ENCODE measurements around the gene DDX27.

The DDX27 gene

GRCh38 chr20:49256261-49256660 is 37.0 kb downstream of the DDX27 start:
- Histone ChIP-seq H3K56ac (ENCODE audit: low read length) (no peak overlapping the region), H3K36me3 (ENCODE audit: control insufficient read depth, insufficient read depth, low read length) (peaks cover 18% of the 10 kb centered on the region)

DNA sequence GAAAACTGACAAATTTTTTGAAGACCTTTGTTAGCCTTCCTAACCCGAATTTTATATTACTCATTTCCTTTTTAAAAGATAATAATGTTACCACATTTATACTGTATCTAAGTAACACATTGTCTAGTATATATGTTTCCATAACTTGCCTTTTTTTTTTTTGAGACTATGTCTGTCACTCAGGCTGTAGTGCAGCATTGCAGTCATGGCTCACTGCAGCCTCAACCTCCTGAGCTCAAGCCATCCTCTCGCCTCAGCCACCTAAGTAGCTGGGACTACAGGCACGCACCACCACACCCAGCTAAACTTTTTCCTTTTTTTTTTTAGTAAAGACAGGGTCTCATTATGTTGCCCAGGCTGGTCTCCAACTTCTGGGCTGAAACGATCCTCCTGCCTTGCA is 40.1 kb downstream of the DDX27 start:
- H3K36me3 ChIP-seq (ENCODE audit: control insufficient read depth, insufficient read depth, low read length): peaks cover 21% of the 10 kb centered on the region

More at GRCh38 chr20:49256261-49256660, 37.0 kb downstream of the DDX27 start:
- no peak overlapping the region for H3K23ac ChIP-seq (ENCODE audit: low read length)
- H3K27ac ChIP-seq (ENCODE audit: low read depth, low read length): no peak overlapping the region
- no peak overlapping the region for H3K4me2 ChIP-seq (ENCODE audit: low read length)
- DNase-seq: no peak
- no peak overlapping the region for H4K5ac ChIP-seq (ENCODE audit: low read length)
- no peaks in the 10 kb centered on the region for H3K79me2 ChIP-seq (ENCODE audit: control insufficient read depth, insufficient read depth, low read length)
- no peak overlapping the region for H4K8ac ChIP-seq (ENCODE audit: low read depth, low read length)
- H3K79me1 ChIP-seq (ENCODE audit: low read length): no peaks in the 10 kb centered on the region
- no peak overlapping the region for H3K18ac ChIP-seq (ENCODE audit: low read length)
- no peak overlapping the region for H3K9ac ChIP-seq (ENCODE audit: low read length)
- H2BK5ac ChIP-seq (ENCODE audit: low read length): no peak overlapping the region
- no peaks in the 10 kb centered on the region for H3K4me1 ChIP-seq (ENCODE audit: control insufficient read depth, low read depth, low read length)
- H3K4me3 ChIP-seq (ENCODE audit: low read length): no peak overlapping the region
- no peaks in the 10 kb centered on the region for H3K27me3 ChIP-seq (ENCODE audit: insufficient read depth, low read length, poor library complexity)
- no peak overlapping the region for H2BK15ac ChIP-seq (replicated peaks; ENCODE audit: low read depth)
- no peak overlapping the region for H2AK5ac ChIP-seq (ENCODE audit: low read length)
- no peak overlapping the region for H3K4ac ChIP-seq (ENCODE audit: low read depth, low read length)
- no CpG with 5 or more reads among the region's 6 CpGs for WGBS (ENCODE audit: extremely low coverage, insufficient coverage, low lambda C conversion rate)
- no peak overlapping the region for H2BK120ac ChIP-seq (ENCODE audit: low read depth, low read length)

GRCh38 chr20:49259799-49260198 is 40.6 kb downstream of the DDX27 start:
- no CpG with 5 or more reads among the region's 2 CpGs for WGBS (ENCODE audit: extremely low coverage, insufficient coverage, low lambda C conversion rate)

More for the DNA sequence above, 40.1 kb downstream of the DDX27 start:
- Histone ChIP-seq H3K4me1 (ENCODE audit: control insufficient read depth, low read depth, low read length) (no peaks in the 10 kb centered on the region), H2AK5ac (ENCODE audit: low read length) (no peak overlapping the region), H3K79me1 (ENCODE audit: low read length) (peaks cover 1% of the 10 kb centered on the region), H2BK15ac (replicated peaks; ENCODE audit: low read depth) (no peak overlapping the region), H3K27ac (ENCODE audit: low read depth, low read length) (no peak overlapping the region), H3K79me2 (ENCODE audit: control insufficient read depth, insufficient read depth, low read length) (no peaks in the 10 kb centered on the region), H2BK5ac (ENCODE audit: low read length) (no peak overlapping the region), H3K4me3 (ENCODE audit: low read length) (no peak overlapping the region), H3K27me3 (ENCODE audit: insufficient read depth, low read length, poor library complexity) (no peaks in the 10 kb centered on the region), H3K9ac (ENCODE audit: low read length) (no peak overlapping the region), H3K4me2 (ENCODE audit: low read length) (no peak overlapping the region), H3K4ac (ENCODE audit: low read depth, low read length) (no peak overlapping the region), H2BK120ac (ENCODE audit: low read depth, low read length) (no peak overlapping the region), H3K56ac (ENCODE audit: low read length) (no peak overlapping the region), H4K5ac (ENCODE audit: low read length) (no peak overlapping the region), H4K8ac (ENCODE audit: low read depth, low read length) (no peak overlapping the region), H3K23ac (ENCODE audit: low read length) (no peak overlapping the region), H3K18ac (ENCODE audit: low read length) (no peak overlapping the region)
- DNase-seq: no peak
- 100% methylated on average over 1 of the region's 4 CpGs for WGBS (ENCODE audit: extremely low coverage, insufficient coverage, low lambda C conversion rate)

DNA sequence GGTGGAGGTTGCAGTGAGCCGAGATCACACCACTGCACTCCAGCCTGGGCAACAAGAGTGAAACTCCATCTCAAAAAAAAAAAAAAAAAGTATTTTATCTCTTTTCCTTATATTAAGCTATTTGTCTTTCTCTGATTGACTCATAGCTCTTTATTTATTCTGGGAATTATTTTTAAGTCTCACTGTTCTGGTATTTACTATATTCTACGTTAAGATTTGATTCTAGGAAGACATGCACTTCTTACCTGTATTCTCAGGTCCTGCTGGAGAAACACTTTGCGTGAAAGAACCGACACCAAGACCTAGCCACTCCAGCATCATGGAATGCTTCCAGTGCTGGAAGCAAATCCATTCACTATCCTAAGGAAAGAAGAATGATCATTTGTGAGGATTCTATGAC is 41.0 kb downstream of the DDX27 start:
- H3K79me2 ChIP-seq (ENCODE audit: control insufficient read depth, insufficient read depth, low read length): no peaks in the 10 kb centered on the region
- H3K4ac ChIP-seq (ENCODE audit: low read depth, low read length): no peak overlapping the region
- no peak overlapping the region for H3K56ac ChIP-seq (ENCODE audit: low read length)
- no peak overlapping the region for H2AK5ac ChIP-seq (ENCODE audit: low read length)
- no peak overlapping the region for H4K8ac ChIP-seq (ENCODE audit: low read depth, low read length)
- no peak overlapping the region for H2BK15ac ChIP-seq (replicated peaks; ENCODE audit: low read depth)
- H2BK5ac ChIP-seq (ENCODE audit: low read length): no peak overlapping the region
- H2BK120ac ChIP-seq (ENCODE audit: low read depth, low read length): no peak overlapping the region
- H3K36me3 ChIP-seq (ENCODE audit: control insufficient read depth, insufficient read depth, low read length): peaks cover 23% of the 10 kb centered on the region
- no peak overlapping the region for H3K4me3 ChIP-seq (ENCODE audit: low read length)
- no peak overlapping the region for H3K4me2 ChIP-seq (ENCODE audit: low read length)
- H3K9ac ChIP-seq (ENCODE audit: low read length): no peak overlapping the region
- H3K27me3 ChIP-seq (ENCODE audit: insufficient read depth, low read length, poor library complexity): no peaks in the 10 kb centered on the region
- peaks cover 5% of the 10 kb centered on the region for H3K79me1 ChIP-seq (ENCODE audit: low read length)
- DNase-seq: no peak
- H3K27ac ChIP-seq (ENCODE audit: low read depth, low read length): no peak overlapping the region
- no CpG with 5 or more reads among the region's 4 CpGs for WGBS (ENCODE audit: extremely low coverage, insufficient coverage, low lambda C conversion rate)
- H3K18ac ChIP-seq (ENCODE audit: low read length): no peak overlapping the region
- no peaks in the 10 kb centered on the region for H3K4me1 ChIP-seq (ENCODE audit: control insufficient read depth, low read depth, low read length)
- no peak overlapping the region for H4K5ac ChIP-seq (ENCODE audit: low read length)
- H3K23ac ChIP-seq (ENCODE audit: low read length): no peak overlapping the region

More at GRCh38 chr20:49259799-49260198, 40.6 kb downstream of the DDX27 start:
- H3K23ac ChIP-seq (ENCODE audit: low read length): no peak overlapping the region
- H4K8ac ChIP-seq (ENCODE audit: low read depth, low read length): no peak overlapping the region
- H3K9ac ChIP-seq (ENCODE audit: low read length): no peak overlapping the region
- no peaks in the 10 kb centered on the region for H3K79me2 ChIP-seq (ENCODE audit: control insufficient read depth, insufficient read depth, low read length)
- DNase-seq: no peak
- H3K56ac ChIP-seq (ENCODE audit: low read length): no peak overlapping the region
- H2AK5ac ChIP-seq (ENCODE audit: low read length): no peak overlapping the region
- H3K18ac ChIP-seq (ENCODE audit: low read length): no peak overlapping the region
- H2BK120ac ChIP-seq (ENCODE audit: low read depth, low read length): no peak overlapping the region
- no peak overlapping the region for H3K4me3 ChIP-seq (ENCODE audit: low read length)
- no peaks in the 10 kb centered on the region for H3K27me3 ChIP-seq (ENCODE audit: insufficient read depth, low read length, poor library complexity)
- H3K27ac ChIP-seq (ENCODE audit: low read depth, low read length): no peak overlapping the region
- peaks cover 22% of the 10 kb centered on the region for H3K36me3 ChIP-seq (ENCODE audit: control insufficient read depth, insufficient read depth, low read length)
- H3K4me1 ChIP-seq (ENCODE audit: control insufficient read depth, low read depth, low read length): no peaks in the 10 kb centered on the region
- H3K79me1 ChIP-seq (ENCODE audit: low read length): peaks cover 2% of the 10 kb centered on the region
- H3K4me2 ChIP-seq (ENCODE audit: low read length): no peak overlapping the region
- H2BK5ac ChIP-seq (ENCODE audit: low read length): no peak overlapping the region
- no peak overlapping the region for H2BK15ac ChIP-seq (replicated peaks; ENCODE audit: low read depth)
- no peak overlapping the region for H4K5ac ChIP-seq (ENCODE audit: low read length)
- H3K4ac ChIP-seq (ENCODE audit: low read depth, low read length): no peak overlapping the region

DNA sequence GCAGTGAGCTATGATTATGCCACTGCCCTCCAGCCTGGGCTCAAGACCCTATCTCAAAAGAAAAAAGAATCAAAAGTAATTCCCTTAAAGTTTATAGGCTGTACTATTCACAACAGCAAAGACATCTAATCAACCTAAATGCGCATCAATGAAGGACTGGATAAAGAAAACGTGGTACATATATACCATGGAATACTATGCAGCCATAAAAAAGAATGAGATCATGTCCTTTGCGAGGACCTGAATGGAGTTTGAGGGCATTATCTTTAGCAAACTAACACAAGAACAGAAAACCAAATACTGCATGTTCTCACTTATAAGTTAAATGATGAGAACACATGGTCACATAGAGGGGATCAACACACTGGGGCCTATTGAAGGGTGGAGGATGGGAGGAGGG is 42.0 kb downstream of the DDX27 start:
- peaks cover 3% of the 10 kb centered on the region for H3K79me2 ChIP-seq (ENCODE audit: control insufficient read depth, insufficient read depth, low read length)
- H2BK120ac ChIP-seq (ENCODE audit: low read depth, low read length): no peak overlapping the region
- DNase-seq: no peak
- no peak overlapping the region for H4K5ac ChIP-seq (ENCODE audit: low read length)
- H3K23ac ChIP-seq (ENCODE audit: low read length): no peak overlapping the region
- H3K79me1 ChIP-seq (ENCODE audit: low read length): peaks cover 8% of the 10 kb centered on the region
- H3K36me3 ChIP-seq (ENCODE audit: control insufficient read depth, insufficient read depth, low read length): peaks cover 19% of the 10 kb centered on the region
- H3K4me1 ChIP-seq (ENCODE audit: control insufficient read depth, low read depth, low read length): no peaks in the 10 kb centered on the region
- H3K18ac ChIP-seq (ENCODE audit: low read length): no peak overlapping the region
- no peak overlapping the region for H3K4me3 ChIP-seq (ENCODE audit: low read length)
- H2BK5ac ChIP-seq (ENCODE audit: low read length): no peak overlapping the region
- no peak overlapping the region for H3K27ac ChIP-seq (ENCODE audit: low read depth, low read length)
- H3K27me3 ChIP-seq (ENCODE audit: insufficient read depth, low read length, poor library complexity): no peaks in the 10 kb centered on the region
- H3K9ac ChIP-seq (ENCODE audit: low read length): no peak overlapping the region
- H3K56ac ChIP-seq (ENCODE audit: low read length): no peak overlapping the region
- H3K4me2 ChIP-seq (ENCODE audit: low read length): no peak overlapping the region
- no CpG with 5 or more reads among the region's 3 CpGs for WGBS (ENCODE audit: extremely low coverage, insufficient coverage, low lambda C conversion rate)
- H4K8ac ChIP-seq (ENCODE audit: low read depth, low read length): no peak overlapping the region
- no peak overlapping the region for H3K4ac ChIP-seq (ENCODE audit: low read depth, low read length)
- no peak overlapping the region for H2AK5ac ChIP-seq (ENCODE audit: low read length)
- H2BK15ac ChIP-seq (replicated peaks; ENCODE audit: low read depth): no peak overlapping the region

DNA sequence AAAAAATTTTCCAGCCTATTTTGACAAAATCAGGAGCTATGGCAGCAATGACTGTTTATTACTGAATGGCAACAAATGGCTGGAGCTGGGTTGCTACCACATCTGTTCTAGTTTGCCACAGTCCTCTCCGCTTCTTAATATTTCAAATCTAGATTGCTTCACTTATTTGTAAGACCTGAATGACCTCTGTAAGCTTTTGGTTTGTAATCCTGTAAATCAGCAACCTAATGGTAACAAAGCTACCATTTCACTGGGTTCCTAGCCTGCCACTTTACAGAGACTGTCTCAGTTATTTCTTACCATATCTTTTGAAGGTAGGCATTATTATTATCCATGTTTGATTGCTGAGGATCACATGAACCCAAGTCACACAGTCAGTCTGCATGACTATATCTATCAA is 43.2 kb downstream of the DDX27 start:
- no peak overlapping the region for H2AK5ac ChIP-seq (ENCODE audit: low read length)
- H3K36me3 ChIP-seq (ENCODE audit: control insufficient read depth, insufficient read depth, low read length): peaks cover 10% of the 10 kb centered on the region
- H3K56ac ChIP-seq (ENCODE audit: low read length): no peak overlapping the region
- H3K4me3 ChIP-seq (ENCODE audit: low read length): no peak overlapping the region
- H3K9ac ChIP-seq (ENCODE audit: low read length): no peak overlapping the region
- H3K4me2 ChIP-seq (ENCODE audit: low read length): no peak overlapping the region
- H3K79me2 ChIP-seq (ENCODE audit: control insufficient read depth, insufficient read depth, low read length): peaks cover 7% of the 10 kb centered on the region
- H3K4me1 ChIP-seq (ENCODE audit: control insufficient read depth, low read depth, low read length): no peaks in the 10 kb centered on the region
- no peak overlapping the region for H4K5ac ChIP-seq (ENCODE audit: low read length)
- no peak for DNase-seq
- no peak overlapping the region for H3K27ac ChIP-seq (ENCODE audit: low read depth, low read length)
- WGBS (ENCODE audit: extremely low coverage, insufficient coverage, low lambda C conversion rate): no CpG with 5 or more reads among the region's 1 CpG
- H3K23ac ChIP-seq (ENCODE audit: low read length): no peak overlapping the region
- no peak overlapping the region for H3K4ac ChIP-seq (ENCODE audit: low read depth, low read length)
- no peak overlapping the region for H2BK15ac ChIP-seq (replicated peaks; ENCODE audit: low read depth)
- H2BK5ac ChIP-seq (ENCODE audit: low read length): no peak overlapping the region
- H3K27me3 ChIP-seq (ENCODE audit: insufficient read depth, low read length, poor library complexity): no peaks in the 10 kb centered on the region
- peaks cover 8% of the 10 kb centered on the region for H3K79me1 ChIP-seq (ENCODE audit: low read length)
- H4K8ac ChIP-seq (ENCODE audit: low read depth, low read length): no peak overlapping the region
- no peak overlapping the region for H3K18ac ChIP-seq (ENCODE audit: low read length)
- H2BK120ac ChIP-seq (ENCODE audit: low read depth, low read length): no peak overlapping the region

All from mesendoderm (in vitro differentiated cells).